GM12878 (cell line): ENCODE measurements around the gene SLC2A4RG. TPM values are rescaled to one million over a fixed set of nuclear protein-coding genes. Genes with fewer than 3 reads are reported as not detected.

ENCODE experiments used
- ATAC-seq: fragments of 200-7000 bp; cut with Tn5 transposase; 3 replicates; pipeline ENCODE4 v1.9.1; 2020; ENCODE audit warnings: mild to moderate bottlenecking, moderate library complexity
- BruUV-seq: library from RNA; stranded (reverse); fragments of 400-500 nt; replicated peaks from 2 replicates; lab custom pipeline; 2021; lab: Mats Ljungman, UMichigan
- CTCF ChIA-PET: fragments of 300-600 bp; sonication (Branson Sonifier 250); formaldehyde crosslinking; extraction: SDS; loops from one replicate; lab custom pipeline; 2021; ENCODE audit warnings: inconsistent platforms; lab: Yijun Ruan, JAX
- POLR2A ChIA-PET: fragments of 350-600 bp; formaldehyde crosslinking; extraction: SDS; loops from one replicate; lab custom pipeline; 2021; ENCODE audit warnings: inconsistent platforms; lab: Charles Lee
- RAD21 ChIA-PET: fragments of 300-600 bp; sonication (Branson Sonifier 250); formaldehyde crosslinking; loops from one replicate; lab custom pipeline; 2023; ENCODE audit warnings: antibody characterized with exemption; ENCODE audit not compliant: unreplicated experiment; lab: Charles Lee
- SMC1A ChIA-PET: fragments of 300-600 bp; sonication (Branson Sonifier 250); formaldehyde crosslinking; loops from one replicate; lab custom pipeline; 2023; ENCODE audit not compliant: unreplicated experiment, uncharacterized antibody; lab: Charles Lee
- DNase-seq: peaks from one replicate; pipeline ENCODE4 v3.0.0-alpha.2; 2011; ENCODE audit warnings: low read depth, low spot score
- FAIRE-seq: peaks from 3 replicates; lab custom pipeline; 2011; peaks lifted over from hg19 to GRCh38; lab: Jason Lieb, UNC
- H2AFZ ChIP-seq: 2 replicates; pipeline ENCODE4 v1.6.0; 2011; ENCODE audit warnings: low read depth, low read length, control low read depth; ENCODE audit not compliant: control insufficient read depth
- H3K27ac ChIP-seq: 2 replicates; pipeline ENCODE4 v1.5.1; 2011; ENCODE audit warnings: control low read depth; ENCODE audit not compliant: control insufficient read depth, insufficient read depth
- H3K27me3 ChIP-seq, 2 experiments: replicated peaks in 1 of 2; 2 replicates each; pipeline versions ENCODE4 v1.6.0 to v1.6.1; 2011; ENCODE audit warnings: low read length in 1 of 2; ENCODE audit not compliant: control insufficient read depth in 2 of 2, insufficient read depth in 2 of 2
- H3K36me3 ChIP-seq, 2 experiments: 2 replicates each; pipeline ENCODE4 v1.5.1; 2011; ENCODE audit warnings: low read length in 1 of 2; ENCODE audit not compliant: control insufficient read depth in 2 of 2, insufficient read depth in 2 of 2
- H3K4me1 ChIP-seq: 2 replicates; pipeline ENCODE4 v1.6.1; 2011; ENCODE audit warnings: mild to moderate bottlenecking, low read length, moderate library complexity, mixed read lengths; ENCODE audit not compliant: control insufficient read depth, insufficient read depth
- H3K4me2 ChIP-seq: 2 replicates; pipeline ENCODE4 v1.6.0; 2011; ENCODE audit warnings: control low read depth; ENCODE audit not compliant: control insufficient read depth, insufficient read depth
- H3K4me3 ChIP-seq: fragments of 200-600 bp; sonication (generic); 2 replicates; pipeline ENCODE4 v1.5.1; 2016
- H3K79me2 ChIP-seq: 2 replicates; pipeline ENCODE4 v1.6.0; 2011; ENCODE audit warnings: low read length; ENCODE audit not compliant: control insufficient read depth, insufficient read depth
- H3K9ac ChIP-seq: 2 replicates; pipeline ENCODE4 v1.8.0; 2011; ENCODE audit warnings: low read length, control low read depth, mixed read lengths; ENCODE audit not compliant: control insufficient read depth, insufficient read depth
- H3K9me3 ChIP-seq: replicated peaks from 3 replicates; pipeline ENCODE4 v1.5.1; 2011; ENCODE audit warnings: mild to moderate bottlenecking, low read length; ENCODE audit not compliant: control insufficient read depth, insufficient read depth
- H4K20me1 ChIP-seq: 2 replicates; pipeline ENCODE4 v1.6.0; 2011; ENCODE audit not compliant: control insufficient read depth, insufficient read depth
- EP300 ChIP-seq, 2 experiments: fragments of 150-350 bp in 1 of 2; IDR thresholded peaks; 2 replicates each; pipeline ENCODE4 v1.6.1; 2011 to 2012; ENCODE audit warnings: low read depth in 2 of 2, low read length in 2 of 2, borderline replicate concordance in 1 of 2, improper control_type of control experiment in 1 of 2, inconsistent platforms in 1 of 2; ENCODE audit not compliant: control insufficient read depth in 1 of 2
- FOXK2 ChIP-seq: fragments of 450-650 bp; IDR thresholded peaks from 2 replicates; pipeline ENCODE4 v1.6.1; 2017; ENCODE audit warnings: mild to moderate bottlenecking, moderate library complexity
- HDGF ChIP-seq: fragments of 450-650 bp; IDR thresholded peaks from 2 replicates; pipeline ENCODE4 v1.6.1; 2016; ENCODE audit warnings: antibody characterized with exemption
- MTA3 ChIP-seq: IDR thresholded peaks from 2 replicates; pipeline ENCODE4 v1.6.1; 2012; ENCODE audit warnings: low read length, inconsistent platforms, borderline replicate concordance
- POLR2A ChIP-seq: IDR thresholded peaks from 2 replicates; pipeline ENCODE4 v1.6.1; 2011; ENCODE audit warnings: low read depth, mild to moderate bottlenecking, low read length
- SP1 ChIP-seq: IDR thresholded peaks from one replicate; pipeline ENCODE4 v1.6.1; 2011; ENCODE audit warnings: low read depth, low read length
- SRF ChIP-seq, 2 experiments: IDR thresholded peaks; 2 replicates each; pipeline ENCODE4 v1.6.1; 2011; ENCODE audit warnings: low read depth in 2 of 2, low read length in 2 of 2, mild to moderate bottlenecking in 1 of 2, moderate library complexity in 1 of 2
- TCF3 ChIP-seq: IDR thresholded peaks from 2 replicates; pipeline ENCODE4 v1.6.1; 2012; ENCODE audit warnings: low read depth, mild to moderate bottlenecking, low read length, borderline replicate concordance; ENCODE audit not compliant: insufficient read depth
- WGBS: methylation state at CpG from one replicate; pipeline ENCODE4 v1.1.6; 2016; ENCODE audit warnings: low lambda C conversion rate; ENCODE audit not compliant: insufficient replicate concordance, insufficient coverage; ENCODE audit errors: missing lambda C conversion rate; 5-methylcytosine and 5-hydroxymethylcytosine counted together
- in situ Hi-C: fragments of 300-500 bp; cut with MboI; formaldehyde crosslinking; loops from 9 replicates; pipeline ENCODE4 v1.14.3; 2018; ENCODE audit warnings: mixed read lengths
- intact Hi-C: fragments of 100-400 bp; cut with micrococcal nuclease; formaldehyde crosslinking; loops from one replicate; pipeline ENCODE4 v1.14.2; 2022; ENCODE audit not compliant: unreplicated experiment
- polyA plus RNA-seq, 11 experiments: library from polyadenylated mRNA; depleted of rRNA in 4 of 11; unstranded in 6 of 11; stranded (reverse) in 5 of 11; fragments of >200 nt; fragmentation: Nextera tagmentation in 4 of 11; fragmentation: Illumina TruSeq in 1 of 11; extraction: Ambion mirVana in 4 of 11; extraction: Trizol in 1 of 11; gene quantifications; 1 replicate in 1 of 11; 2 replicates in 10 of 11; pipeline versions ENCODE4 v1.2.1 to v1.2.3, GENCODE V29; 2011 to 2016; ENCODE audit warnings: inconsistent platforms in 2 of 11, missing spikeins in 2 of 11, low read depth in 1 of 11
- total RNA-seq, 4 experiments: library from RNA; depleted of rRNA in 3 of 4; stranded (reverse); fragments of >200 nt in 3 of 4; fragmentation: Illumina TruSeq in 1 of 4; extraction: Trizol in 1 of 4; gene quantifications; 2 replicates each; pipeline versions ENCODE4 v1.2.1 to v1.2.3, GENCODE V29; 2013 to 2021
- TF ChIP-seq, protein P1 (sequence below): fragments of 450-650 bp; IDR thresholded peaks from 2 replicates; pipeline ENCODE4 v1.6.1; 2016; ENCODE audit warnings: mild to moderate bottlenecking
- TF ChIP-seq, protein P2 (sequence below): fragments of 450-650 bp; IDR thresholded peaks from 2 replicates; pipeline ENCODE4 v1.6.1; 2014; ENCODE audit warnings: mild to moderate bottlenecking
- TF ChIP-seq, protein P3 (sequence below): IDR thresholded peaks from 2 replicates; pipeline ENCODE4 v1.6.1; 2012; ENCODE audit warnings: low read depth, low read length, improper control_type of control experiment
- TF ChIP-seq, protein P4 (sequence below): IDR thresholded peaks from 2 replicates; pipeline ENCODE4 v1.6.1; 2012; ENCODE audit warnings: mild to moderate bottlenecking, low read depth, low read length
- TF ChIP-seq, protein P5 (sequence below): fragments of 450-650 bp; IDR thresholded peaks from 2 replicates; pipeline ENCODE4 v1.6.1; 2017; ENCODE audit warnings: antibody characterized with exemption, mild to moderate bottlenecking, moderate library complexity

SLC2A4RG gene
- total and polyA plus RNA-seq, 10 of the 15 experiments (the other 5 are each of a cell fraction or from before 2014, with no cell fraction given): 0.34 to 65.9 (median 13.3) TPM

DNA sequence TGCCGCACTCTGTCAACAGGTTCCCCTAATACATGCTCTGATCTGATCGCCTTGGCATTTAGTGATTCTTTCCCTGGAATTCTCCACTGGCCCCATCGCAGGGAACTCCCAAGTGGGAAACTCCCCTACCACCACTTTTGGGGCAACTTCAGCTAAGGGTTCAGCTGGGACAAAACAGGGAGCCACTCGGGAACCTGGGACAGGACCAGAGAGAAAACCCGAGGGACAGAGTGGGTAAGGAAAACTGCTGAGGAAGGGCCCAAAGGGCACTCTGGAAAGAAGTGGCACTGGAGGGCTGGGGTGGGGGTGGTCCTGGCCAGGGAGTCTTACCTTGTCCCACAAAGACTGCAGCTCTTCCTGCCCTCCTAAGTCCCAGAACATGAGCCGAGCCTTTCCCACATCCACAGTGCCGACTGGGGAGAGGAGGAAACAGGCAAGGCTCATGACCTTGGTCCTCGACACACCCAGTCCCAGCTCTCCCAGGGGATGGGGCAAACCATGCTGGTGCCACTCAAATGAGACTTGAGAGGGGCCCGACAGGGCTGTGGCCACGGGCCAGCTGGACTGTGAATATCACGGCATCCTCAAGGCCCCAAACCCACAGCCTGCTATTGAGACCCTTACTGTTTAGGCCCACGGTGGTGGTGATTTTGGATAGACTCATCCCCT lies 33.4 kb upstream of the SLC2A4RG start:
- FAIRE-seq (no peak), DNase-seq (no peak), ATAC-seq (no peak)
- TF ChIP-seq SRF (IDR thresholded peaks at IDR 0.05; ENCODE audit: low read depth in 2 of 2, low read length in 2 of 2): no peak
- TF ChIP-seq MTA3: no peak
- TF ChIP-seq, protein P1, sequence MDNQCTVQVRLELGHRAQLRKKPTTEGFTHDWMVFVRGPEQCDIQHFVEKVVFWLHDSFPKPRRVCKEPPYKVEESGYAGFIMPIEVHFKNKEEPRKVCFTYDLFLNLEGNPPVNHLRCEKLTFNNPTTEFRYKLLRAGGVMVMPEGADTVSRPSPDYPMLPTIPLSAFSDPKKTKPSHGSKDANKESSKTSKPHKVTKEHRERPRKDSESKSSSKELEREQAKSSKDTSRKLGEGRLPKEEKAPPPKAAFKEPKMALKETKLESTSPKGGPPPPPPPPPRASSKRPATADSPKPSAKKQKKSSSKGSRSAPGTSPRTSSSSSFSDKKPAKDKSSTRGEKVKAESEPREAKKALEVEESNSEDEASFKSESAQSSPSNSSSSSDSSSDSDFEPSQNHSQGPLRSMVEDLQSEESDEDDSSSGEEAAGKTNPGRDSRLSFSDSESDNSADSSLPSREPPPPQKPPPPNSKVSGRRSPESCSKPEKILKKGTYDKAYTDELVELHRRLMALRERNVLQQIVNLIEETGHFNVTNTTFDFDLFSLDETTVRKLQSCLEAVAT: no peak
- TF ChIP-seq HDGF: no peak
- TF ChIP-seq, protein P2, sequence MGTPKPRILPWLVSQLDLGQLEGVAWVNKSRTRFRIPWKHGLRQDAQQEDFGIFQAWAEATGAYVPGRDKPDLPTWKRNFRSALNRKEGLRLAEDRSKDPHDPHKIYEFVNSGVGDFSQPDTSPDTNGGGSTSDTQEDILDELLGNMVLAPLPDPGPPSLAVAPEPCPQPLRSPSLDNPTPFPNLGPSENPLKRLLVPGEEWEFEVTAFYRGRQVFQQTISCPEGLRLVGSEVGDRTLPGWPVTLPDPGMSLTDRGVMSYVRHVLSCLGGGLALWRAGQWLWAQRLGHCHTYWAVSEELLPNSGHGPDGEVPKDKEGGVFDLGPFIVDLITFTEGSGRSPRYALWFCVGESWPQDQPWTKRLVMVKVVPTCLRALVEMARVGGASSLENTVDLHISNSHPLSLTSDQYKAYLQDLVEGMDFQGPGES: no peak
- TF ChIP-seq POLR2A: no peak
- TF ChIP-seq, protein P3, sequence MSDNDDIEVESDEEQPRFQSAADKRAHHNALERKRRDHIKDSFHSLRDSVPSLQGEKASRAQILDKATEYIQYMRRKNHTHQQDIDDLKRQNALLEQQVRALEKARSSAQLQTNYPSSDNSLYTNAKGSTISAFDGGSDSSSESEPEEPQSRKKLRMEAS: no peak
- TF ChIP-seq, protein P4, sequence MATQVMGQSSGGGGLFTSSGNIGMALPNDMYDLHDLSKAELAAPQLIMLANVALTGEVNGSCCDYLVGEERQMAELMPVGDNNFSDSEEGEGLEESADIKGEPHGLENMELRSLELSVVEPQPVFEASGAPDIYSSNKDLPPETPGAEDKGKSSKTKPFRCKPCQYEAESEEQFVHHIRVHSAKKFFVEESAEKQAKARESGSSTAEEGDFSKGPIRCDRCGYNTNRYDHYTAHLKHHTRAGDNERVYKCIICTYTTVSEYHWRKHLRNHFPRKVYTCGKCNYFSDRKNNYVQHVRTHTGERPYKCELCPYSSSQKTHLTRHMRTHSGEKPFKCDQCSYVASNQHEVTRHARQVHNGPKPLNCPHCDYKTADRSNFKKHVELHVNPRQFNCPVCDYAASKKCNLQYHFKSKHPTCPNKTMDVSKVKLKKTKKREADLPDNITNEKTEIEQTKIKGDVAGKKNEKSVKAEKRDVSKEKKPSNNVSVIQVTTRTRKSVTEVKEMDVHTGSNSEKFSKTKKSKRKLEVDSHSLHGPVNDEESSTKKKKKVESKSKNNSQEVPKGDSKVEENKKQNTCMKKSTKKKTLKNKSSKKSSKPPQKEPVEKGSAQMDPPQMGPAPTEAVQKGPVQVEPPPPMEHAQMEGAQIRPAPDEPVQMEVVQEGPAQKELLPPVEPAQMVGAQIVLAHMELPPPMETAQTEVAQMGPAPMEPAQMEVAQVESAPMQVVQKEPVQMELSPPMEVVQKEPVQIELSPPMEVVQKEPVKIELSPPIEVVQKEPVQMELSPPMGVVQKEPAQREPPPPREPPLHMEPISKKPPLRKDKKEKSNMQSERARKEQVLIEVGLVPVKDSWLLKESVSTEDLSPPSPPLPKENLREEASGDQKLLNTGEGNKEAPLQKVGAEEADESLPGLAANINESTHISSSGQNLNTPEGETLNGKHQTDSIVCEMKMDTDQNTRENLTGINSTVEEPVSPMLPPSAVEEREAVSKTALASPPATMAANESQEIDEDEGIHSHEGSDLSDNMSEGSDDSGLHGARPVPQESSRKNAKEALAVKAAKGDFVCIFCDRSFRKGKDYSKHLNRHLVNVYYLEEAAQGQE: no peak
- no peak for TF ChIP-seq SP1
- no peak for TF ChIP-seq TCF3
- no peak for TF ChIP-seq EP300 (IDR thresholded peaks at IDR 0.05; ENCODE audit: borderline replicate concordance in 1 of 2, control insufficient read depth in 1 of 2, low read depth in 2 of 2, low read length in 2 of 2)
- TF ChIP-seq, protein P5, sequence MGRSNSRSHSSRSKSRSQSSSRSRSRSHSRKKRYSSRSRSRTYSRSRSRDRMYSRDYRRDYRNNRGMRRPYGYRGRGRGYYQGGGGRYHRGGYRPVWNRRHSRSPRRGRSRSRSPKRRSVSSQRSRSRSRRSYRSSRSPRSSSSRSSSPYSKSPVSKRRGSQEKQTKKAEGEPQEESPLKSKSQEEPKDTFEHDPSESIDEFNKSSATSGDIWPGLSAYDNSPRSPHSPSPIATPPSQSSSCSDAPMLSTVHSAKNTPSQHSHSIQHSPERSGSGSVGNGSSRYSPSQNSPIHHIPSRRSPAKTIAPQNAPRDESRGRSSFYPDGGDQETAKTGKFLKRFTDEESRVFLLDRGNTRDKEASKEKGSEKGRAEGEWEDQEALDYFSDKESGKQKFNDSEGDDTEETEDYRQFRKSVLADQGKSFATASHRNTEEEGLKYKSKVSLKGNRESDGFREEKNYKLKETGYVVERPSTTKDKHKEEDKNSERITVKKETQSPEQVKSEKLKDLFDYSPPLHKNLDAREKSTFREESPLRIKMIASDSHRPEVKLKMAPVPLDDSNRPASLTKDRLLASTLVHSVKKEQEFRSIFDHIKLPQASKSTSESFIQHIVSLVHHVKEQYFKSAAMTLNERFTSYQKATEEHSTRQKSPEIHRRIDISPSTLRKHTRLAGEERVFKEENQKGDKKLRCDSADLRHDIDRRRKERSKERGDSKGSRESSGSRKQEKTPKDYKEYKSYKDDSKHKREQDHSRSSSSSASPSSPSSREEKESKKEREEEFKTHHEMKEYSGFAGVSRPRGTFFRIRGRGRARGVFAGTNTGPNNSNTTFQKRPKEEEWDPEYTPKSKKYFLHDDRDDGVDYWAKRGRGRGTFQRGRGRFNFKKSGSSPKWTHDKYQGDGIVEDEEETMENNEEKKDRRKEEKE: no peak
- TF ChIP-seq FOXK2: no peak
- H3K4me1 ChIP-seq: peaks cover 12% of the 10 kb centered on the region
- CTCF ChIA-PET: interaction anchor here (0.6 to 3.3 kb wide), 11 partner anchors 31 to 268 kb away, joined by 3 to 28 read pairs (median 5); partner anchors contain the start of genes LIME1 and TPD52L2
- no peaks in the 10 kb centered on the region for H4K20me1 ChIP-seq
- peaks cover 5 to 19% of the 10 kb centered on the region in 2 experiments for H3K36me3 ChIP-seq
- peak overlapping the region; percentile 77 for H3K9ac ChIP-seq
- H2AFZ ChIP-seq: no peak overlapping the region
- H3K4me2 ChIP-seq: peak overlapping the region; percentile 87
- RAD21 ChIA-PET: interaction anchor here (1.2 to 2.1 kb wide), 2 partner anchors 30 to 153 kb away, joined by 3 to 6 read pairs; partner anchors contain the start of gene LIME1
- intact Hi-C loops: loop anchor here (2.0 kb wide), 4 partner anchors 31 to 251 kb away; partner anchors contain the start of genes LIME1, TPD52L2 and UCKL1
- in situ Hi-C loops: loop anchor here (5.0 kb wide), 1 partner anchor 151 kb away; no protein-coding TSS in a partner anchor
- H3K4me3 ChIP-seq: peak overlapping the region; percentile 89
- 73% methylated on average over 12 of the region's 12 CpGs for WGBS
- H3K27me3 ChIP-seq: no peaks in the 10 kb centered on the region
- peaks cover 40% of the 10 kb centered on the region for H3K79me2 ChIP-seq
- H3K27ac ChIP-seq: peak overlapping the region; percentile 74; the same call in 1 of the 2 replicates
- SMC1A ChIA-PET: interaction anchor here (0.8 to 1.0 kb wide), 3 partner anchors 30 to 168 kb away, joined by 3 to 4 read pairs (median 3); partner anchors contain the start of gene LIME1
- H3K9me3 ChIP-seq: no peaks in the 10 kb centered on the region; the same call in 2 of the 3 replicates
- BruUV-seq: TSS peak; percentile 65
- POLR2A ChIA-PET: interaction anchor here (0.6 to 1.5 kb wide), 2 partner anchors 30 to 64 kb away, joined by 4 to 6 read pairs; partner anchors contain the start of gene LIME1
